GM23248 (cell line): Measurements from ENCODE around the gene DOK7. TPM values are rescaled to one million over a fixed set of nuclear protein-coding genes. Genes with fewer than 3 reads are reported as not detected.

Source experiments
- DNase-seq: peaks from one replicate; pipeline ENCODE4 v3.0.0-alpha.2; 2015
- H2AFZ ChIP-seq: fragments of 200-600 bp; sonication (generic); 2 replicates; pipeline ENCODE4 v1.6.1; 2016; ENCODE audit warnings: antibody characterized with exemption
- H3F3A ChIP-seq: fragments of 200-600 bp; sonication (generic); 2 replicates; pipeline ENCODE4 v1.6.1; 2016; ENCODE audit warnings: mild to moderate bottlenecking, antibody characterized with exemption, mixed run types; ENCODE audit not compliant: insufficient read depth
- H3K27ac ChIP-seq: fragments of 200-600 bp; sonication (generic); 2 replicates; pipeline ENCODE4 v1.5.1; 2016; ENCODE audit warnings: mild to moderate bottlenecking
- H3K27me3 ChIP-seq: fragments of 200-600 bp; sonication (generic); replicated peaks from 2 replicates; pipeline ENCODE4 v1.6.1; 2016; ENCODE audit warnings: mild to moderate bottlenecking; ENCODE audit not compliant: insufficient read depth
- H3K36me3 ChIP-seq: fragments of 200-600 bp; sonication (generic); 2 replicates; pipeline ENCODE4 v1.6.1; 2016; ENCODE audit warnings: low read depth, mild to moderate bottlenecking
- H3K4me1 ChIP-seq: fragments of 200-600 bp; sonication (generic); 2 replicates; pipeline ENCODE4 v1.6.1; 2016; ENCODE audit warnings: mild to moderate bottlenecking; ENCODE audit not compliant: insufficient read depth
- H3K4me2 ChIP-seq: fragments of 200-600 bp; sonication (generic); one replicate; pipeline ENCODE4 v1.6.1; 2016; ENCODE audit warnings: mild to moderate bottlenecking; ENCODE audit not compliant: unreplicated experiment
- H3K4me3 ChIP-seq: fragments of 200-600 bp; sonication (generic); 2 replicates; pipeline ENCODE4 v1.5.1; 2016; ENCODE audit warnings: mild to moderate bottlenecking
- H3K79me2 ChIP-seq: fragments of 200-600 bp; sonication (generic); 2 replicates; pipeline ENCODE4 v1.6.1; 2016; ENCODE audit warnings: mild to moderate bottlenecking; ENCODE audit not compliant: insufficient read depth
- H3K9ac ChIP-seq: fragments of 200-600 bp; sonication (generic); 2 replicates; pipeline ENCODE4 v1.6.1; 2016; ENCODE audit warnings: mild to moderate bottlenecking
- H3K9me2 ChIP-seq: fragments of 200-600 bp; sonication (generic); 2 replicates; pipeline ENCODE4 v1.6.1; 2016; ENCODE audit warnings: mixed run types, mild to moderate bottlenecking, moderate library complexity; ENCODE audit not compliant: insufficient read depth
- H3K9me3 ChIP-seq: fragments of 200-600 bp; sonication (generic); one replicate; pipeline ENCODE4 v1.6.1; 2017; ENCODE audit warnings: low read depth
- H4K20me1 ChIP-seq: fragments of 200-600 bp; sonication (generic); 2 replicates; pipeline ENCODE4 v1.6.0; 2016; ENCODE audit not compliant: insufficient read depth
- EZH2 ChIP-seq: fragments of 200-600 bp; sonication (generic); IDR thresholded peaks from 2 replicates; pipeline ENCODE4 v1.6.1; 2018; ENCODE audit warnings: antibody characterized with exemption, mild to moderate bottlenecking; ENCODE audit not compliant: insufficient read depth, poor library complexity, severe bottlenecking
- EZH2phosphoT487 ChIP-seq: fragments of 200-600 bp; sonication (generic); IDR thresholded peaks from 2 replicates; pipeline ENCODE4 v1.6.1; 2018; ENCODE audit warnings: antibody characterized with exemption, moderate library complexity, mild to moderate bottlenecking, low read depth; ENCODE audit not compliant: insufficient read depth
- WGBS, 2 experiments: methylation state at CpG; one replicate each; pipeline ENCODE4 v1.1.6; 2015 to 2017; ENCODE audit warnings: low lambda C conversion rate in 2 of 2, low coverage in 1 of 2; ENCODE audit errors: missing lambda C conversion rate in 2 of 2; 5-methylcytosine and 5-hydroxymethylcytosine counted together
- in situ Hi-C: fragments of 300-500 bp; cut with MboI; formaldehyde crosslinking; loops from 2 replicates; pipeline ENCODE4 v1.15.0; 2020
- polyA plus RNA-seq: library from polyadenylated mRNA; unstranded; fragments of >200 nt; fragmentation: Nextera tagmentation; extraction: Ambion mirVana; gene quantifications from 2 replicates; pipeline ENCODE4 v1.2.1, GENCODE V29; 2016
- total RNA-seq: library from RNA; depleted of rRNA; stranded (reverse); fragments of >200 nt; shearing (Covaris generic); gene quantifications from 2 replicates; pipeline ENCODE4 v1.2.3, GENCODE V29; 2014

The DOK7 gene
- total and polyA plus RNA-seq, 2 experiments from 2014 or later: not detected

GRCh38 chr4:3465698-3466671, 2.9 kb downstream of the DOK7 start:
- Histone ChIP-seq H3K4me3 (no peak overlapping the region), H3K27me3 (peaks cover 3% of the 10 kb centered on the region), H3K79me2 (no peaks in the 10 kb centered on the region), H3K9me2 (no peaks in the 10 kb centered on the region), H3K9me3 (no peaks in the 10 kb centered on the region), H3K4me2 (no peak overlapping the region), H3F3A (no peaks in the 10 kb centered on the region), H2AFZ (no peak overlapping the region), H3K27ac (no peak overlapping the region), H4K20me1 (no peaks in the 10 kb centered on the region), H3K4me1 (no peaks in the 10 kb centered on the region), H3K36me3 (no peaks in the 10 kb centered on the region), H3K9ac (no peak overlapping the region)
- WGBS, 2 experiments: 60 to 65% methylated on average over 26 to 38 of the region's 41 CpGs
- in situ Hi-C loops: no loop called here
- TF ChIP-seq EZH2phosphoT487 (no peak), EZH2 (no peak)
- peak; percentile 34 for DNase-seq

GRCh38 chr4:3466691-3467600, 3.8 kb downstream of the DOK7 start:
- H3K36me3 ChIP-seq: no peaks in the 10 kb centered on the region
- no peak overlapping the region for H3K27ac ChIP-seq
- no peaks in the 10 kb centered on the region for H3K4me1 ChIP-seq
- H3K9me3 ChIP-seq: no peaks in the 10 kb centered on the region
- H3K27me3 ChIP-seq: peaks cover 3% of the 10 kb centered on the region
- H3K79me2 ChIP-seq: no peaks in the 10 kb centered on the region
- H3K4me2 ChIP-seq: no peak overlapping the region
- H4K20me1 ChIP-seq: no peaks in the 10 kb centered on the region
- no peaks in the 10 kb centered on the region for H3F3A ChIP-seq
- TF ChIP-seq EZH2phosphoT487: no peak
- TF ChIP-seq EZH2: no peak
- in situ Hi-C loops: no loop called here
- 76 to 77% methylated on average over 26 to 36 of the region's 40 CpGs for WGBS, 2 experiments
- no peak overlapping the region for H3K4me3 ChIP-seq
- H3K9ac ChIP-seq: no peak overlapping the region
- no peak for DNase-seq
- no peaks in the 10 kb centered on the region for H3K9me2 ChIP-seq
- no peak overlapping the region for H2AFZ ChIP-seq

- no peak for DNase-seq
- 70 to 75% methylated on average over 13 to 15 of the region's 15 CpGs for WGBS, 2 experiments
- in situ Hi-C loops: no loop called here
Measured at GRCh38 chr4:3467601-3468031, 4.5 kb downstream of the DOK7 start.

GRCh38 chr4:3468154-3468553, 5.0 kb downstream of the DOK7 start:
- H3K9ac ChIP-seq: no peak overlapping the region
- no peaks in the 10 kb centered on the region for H3K79me2 ChIP-seq
- no peaks in the 10 kb centered on the region for H3K4me1 ChIP-seq
- H3K4me3 ChIP-seq: no peak overlapping the region
- no peaks in the 10 kb centered on the region for H3K36me3 ChIP-seq
- H3K9me2 ChIP-seq: no peaks in the 10 kb centered on the region
- H3K27me3 ChIP-seq: no peaks in the 10 kb centered on the region; the same call in 1 of the 2 replicates
- no peak overlapping the region for H2AFZ ChIP-seq
- TF ChIP-seq EZH2phosphoT487 (no peak), EZH2 (no peak)
- 80 to 85% methylated on average over 10 of the region's 10 CpGs for WGBS, 2 experiments
- H3K27ac ChIP-seq: no peak overlapping the region
- no peaks in the 10 kb centered on the region for H3F3A ChIP-seq
- H3K9me3 ChIP-seq: no peaks in the 10 kb centered on the region
- DNase-seq: no peak
- H3K4me2 ChIP-seq: no peak overlapping the region
- H4K20me1 ChIP-seq: no peaks in the 10 kb centered on the region
- in situ Hi-C loops: no loop called here

More at GRCh38 chr4:3467601-3468031, 4.5 kb downstream of the DOK7 start:
- Histone ChIP-seq H3K79me2 (no peaks in the 10 kb centered on the region), H3K9me2 (no peaks in the 10 kb centered on the region), H3F3A (no peaks in the 10 kb centered on the region), H3K9ac (no peak overlapping the region), H3K36me3 (no peaks in the 10 kb centered on the region), H3K4me1 (no peaks in the 10 kb centered on the region), H3K9me3 (no peaks in the 10 kb centered on the region), H3K4me3 (no peak overlapping the region), H3K4me2 (no peak overlapping the region), H3K27me3 (peaks cover 3% of the 10 kb centered on the region), H3K27ac (no peak overlapping the region), H4K20me1 (no peaks in the 10 kb centered on the region), H2AFZ (no peak overlapping the region)
- TF ChIP-seq EZH2 (no peak), EZH2phosphoT487 (no peak)
